ENCODE measurements around the gene MREG.

Gene MREG

DNA sequence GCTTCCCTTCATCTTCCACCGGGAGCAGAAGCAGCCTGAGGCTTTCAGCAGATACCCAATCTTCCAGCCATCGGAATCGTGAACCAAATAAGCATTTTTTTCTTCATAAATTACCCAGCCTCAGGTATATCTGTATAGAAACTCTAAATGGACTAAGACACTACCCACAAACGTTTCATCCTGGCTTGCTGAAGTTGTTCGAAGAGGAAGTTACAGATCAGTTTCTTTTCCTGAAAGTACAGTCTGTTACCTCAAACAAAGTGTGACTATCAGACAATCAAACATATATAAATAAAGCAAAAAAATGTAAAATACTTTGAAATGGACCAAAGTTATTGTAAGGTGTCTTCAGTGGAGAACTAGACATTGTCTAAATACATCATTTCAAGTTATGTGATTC is 97.9 kb downstream of the MREG start:
- no peak for DNase-seq

DNA sequence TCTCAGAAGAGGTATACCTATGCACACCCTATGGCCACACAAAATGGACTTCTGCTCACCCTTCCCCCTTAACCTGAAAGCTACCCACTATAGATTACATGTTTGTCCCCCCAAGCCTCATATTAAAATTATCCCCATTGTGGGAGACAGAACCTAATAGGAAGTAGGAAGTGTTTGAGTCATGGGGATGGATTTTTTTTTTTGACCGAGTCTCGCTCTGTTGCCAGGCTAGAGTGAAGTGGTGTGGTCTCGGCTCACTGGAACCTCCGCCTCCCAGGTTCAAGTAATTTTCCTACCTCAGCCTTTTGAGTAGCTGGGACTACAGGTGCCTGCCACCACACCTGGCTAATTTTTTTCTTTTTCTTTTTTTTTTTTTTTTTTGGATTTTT is 98.6 kb downstream of the MREG start:
- no peak for DNase-seq

DNA sequence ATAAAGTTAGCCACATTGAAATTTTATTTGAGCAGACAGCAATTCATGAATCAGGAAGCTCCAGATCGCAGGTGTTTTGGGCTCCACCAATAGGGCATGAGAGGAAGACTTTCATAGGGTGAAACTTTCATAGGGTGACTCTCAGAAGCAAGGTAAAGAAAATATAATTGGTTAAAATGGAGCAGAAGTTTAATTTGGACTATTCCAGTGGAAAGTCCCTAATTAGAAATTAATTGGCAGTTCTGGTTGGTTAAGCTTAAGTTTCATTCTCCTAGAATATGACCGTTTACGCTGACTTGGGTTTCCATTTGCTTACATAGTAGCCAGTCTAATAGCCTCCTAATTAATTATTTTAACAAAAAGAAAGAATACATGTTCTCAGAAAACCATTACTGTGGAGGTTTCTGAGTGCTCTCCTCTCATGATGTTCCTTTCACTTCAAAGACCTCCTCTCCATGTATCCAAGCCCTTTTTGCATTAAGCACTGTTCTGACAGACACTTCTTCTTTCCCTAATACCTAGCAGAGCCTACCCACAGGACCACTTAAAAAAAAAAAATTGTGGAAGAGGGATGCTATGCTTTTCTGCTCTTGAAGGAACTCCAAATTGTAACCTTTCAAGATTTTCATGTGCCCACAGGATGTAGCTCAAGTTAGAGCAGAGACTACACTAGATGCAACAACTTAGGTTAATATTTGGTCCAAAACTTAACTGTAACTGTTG is 99.1 kb downstream of the MREG start:
- no peak for DNase-seq

DNA sequence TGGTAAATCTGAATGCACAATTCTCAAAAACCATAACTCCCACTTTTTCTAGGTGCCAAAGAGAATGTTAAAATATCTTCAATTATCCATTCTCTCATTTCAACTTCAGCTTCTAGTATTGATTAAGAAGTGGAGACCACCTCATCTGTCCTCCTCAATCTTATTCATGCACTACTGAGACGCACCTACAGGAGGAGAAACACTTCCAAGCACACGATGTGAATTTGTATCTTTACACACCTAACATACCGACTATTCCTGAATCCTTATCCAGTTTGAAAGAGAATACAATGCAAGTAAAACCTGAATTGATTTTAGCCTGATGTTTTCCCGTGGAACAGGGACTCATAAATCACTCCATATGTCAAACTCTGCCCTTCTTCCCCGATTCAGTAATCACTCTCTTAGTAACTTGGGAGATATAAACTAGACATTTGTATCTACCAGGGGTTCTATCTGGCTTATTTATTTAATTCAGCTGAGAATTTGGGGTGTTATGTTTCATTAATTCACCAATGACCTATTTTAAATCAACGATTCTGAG is 101.0 kb downstream of the MREG start:
- DNase-seq: no peak

DNA sequence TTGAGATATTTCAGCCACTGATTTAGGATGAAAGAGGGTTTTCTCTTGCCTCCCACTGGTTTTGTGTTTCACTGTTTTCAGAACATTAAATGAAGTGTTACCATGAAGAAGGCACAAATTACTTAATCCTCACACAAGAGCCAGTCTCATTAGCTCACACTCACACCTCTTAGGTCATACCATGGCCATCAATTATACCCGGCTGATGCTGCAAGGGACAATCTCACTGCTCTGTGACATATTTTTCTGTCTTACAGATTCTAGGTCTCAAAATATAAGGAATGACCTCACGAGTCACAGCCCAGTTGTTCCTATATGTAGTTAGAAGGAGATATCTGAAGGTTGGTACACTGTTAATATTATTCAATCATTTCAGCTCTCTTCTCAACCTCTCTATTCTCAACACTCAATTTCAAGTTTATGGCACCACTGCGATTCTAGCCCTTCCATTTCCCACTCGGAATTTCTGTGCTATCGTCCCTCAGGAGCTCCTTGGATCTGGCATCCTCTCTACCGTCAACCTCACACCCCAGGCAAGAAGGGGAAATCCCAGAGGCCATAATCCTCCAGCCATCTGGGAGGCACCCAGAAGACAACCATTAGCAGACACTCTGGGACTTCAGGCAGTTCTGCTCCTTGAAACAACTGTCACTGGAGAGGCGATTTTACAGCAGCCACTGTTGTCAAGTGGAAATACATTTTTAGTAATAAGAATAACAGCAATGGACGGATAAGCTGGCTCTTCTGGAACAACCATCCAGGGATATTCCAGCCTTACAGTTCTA is 101.9 kb downstream of the MREG start:
- no peak for DNase-seq

DNA sequence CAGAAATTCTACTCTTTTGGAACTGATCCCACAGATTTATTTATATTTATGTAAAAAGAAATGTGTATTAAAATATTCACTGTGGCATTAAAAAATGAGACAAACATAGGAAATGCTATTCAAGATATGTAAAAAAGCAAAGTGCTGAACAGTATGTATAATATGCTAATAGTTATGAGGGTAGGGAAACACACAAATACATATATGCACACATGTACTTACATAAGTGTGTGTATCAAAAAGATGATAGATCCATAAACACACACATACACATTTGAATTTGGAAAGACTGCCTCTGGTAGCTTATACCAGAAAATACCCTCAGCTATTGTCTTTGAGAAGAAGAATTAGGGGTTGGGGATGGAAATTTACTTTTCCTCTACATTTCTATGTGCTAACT is 103.2 kb downstream of the MREG start:
- DNase-seq: no peak

DNA sequence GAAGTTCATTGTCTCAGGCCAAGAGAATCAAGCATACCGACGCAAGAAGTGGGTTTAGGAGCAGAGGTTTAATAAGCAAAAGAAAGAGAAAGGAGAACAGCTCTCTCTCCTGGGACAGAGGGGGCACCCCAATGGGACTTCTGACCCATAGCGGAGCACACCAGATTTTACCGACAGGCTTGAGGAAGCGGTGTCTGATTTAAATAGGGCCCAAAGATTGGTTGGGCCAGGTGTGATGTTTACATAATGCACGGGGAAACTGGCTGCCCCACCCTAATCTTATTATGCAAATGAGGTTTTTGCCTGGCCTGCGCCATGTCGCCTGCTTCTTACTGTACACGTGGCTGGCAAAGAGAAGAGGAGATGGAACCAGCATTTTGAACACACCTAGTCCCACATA is 106.2 kb downstream of the MREG start:
- DNase-seq: no peak

DNA sequence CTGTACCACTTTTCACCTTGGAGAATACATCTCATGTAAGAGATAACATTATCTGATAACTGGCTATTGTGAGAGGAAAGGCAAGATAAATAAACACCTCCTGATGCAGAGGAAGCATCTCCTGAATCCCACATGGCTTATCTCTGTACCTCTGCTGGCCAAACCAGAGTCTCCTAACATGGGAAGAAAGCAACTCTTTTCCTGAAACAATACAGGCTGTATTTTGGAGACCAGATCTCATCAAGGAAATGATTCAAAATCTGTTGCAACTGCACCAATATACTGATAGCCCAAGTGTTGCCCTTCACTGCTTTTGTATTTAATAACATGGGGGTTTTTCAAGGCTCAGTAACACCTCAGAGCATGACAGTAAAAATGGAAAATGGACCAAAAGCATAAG is 106.9 kb downstream of the MREG start:
- DNase-seq: no peak

DNA sequence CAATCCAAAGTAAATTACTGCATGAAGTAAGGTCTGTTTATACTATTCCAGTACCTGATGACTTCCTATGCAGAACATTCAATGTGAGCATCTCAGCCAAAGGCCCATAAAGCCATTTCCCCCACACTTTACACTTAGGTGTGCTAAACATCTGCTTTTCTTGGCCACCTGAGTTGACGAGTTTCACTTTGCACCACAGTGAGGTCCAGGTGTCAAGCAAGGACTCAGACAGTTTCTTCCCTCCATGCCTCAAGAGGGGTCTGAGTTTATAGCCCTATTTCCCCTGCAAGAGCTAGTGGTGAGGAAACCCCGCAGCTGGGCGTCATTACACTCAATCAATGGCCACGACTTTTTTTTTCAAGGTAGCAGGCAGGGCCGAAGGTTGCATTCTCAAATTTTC is 107.7 kb downstream of the MREG start:
- no peak for DNase-seq

DNA sequence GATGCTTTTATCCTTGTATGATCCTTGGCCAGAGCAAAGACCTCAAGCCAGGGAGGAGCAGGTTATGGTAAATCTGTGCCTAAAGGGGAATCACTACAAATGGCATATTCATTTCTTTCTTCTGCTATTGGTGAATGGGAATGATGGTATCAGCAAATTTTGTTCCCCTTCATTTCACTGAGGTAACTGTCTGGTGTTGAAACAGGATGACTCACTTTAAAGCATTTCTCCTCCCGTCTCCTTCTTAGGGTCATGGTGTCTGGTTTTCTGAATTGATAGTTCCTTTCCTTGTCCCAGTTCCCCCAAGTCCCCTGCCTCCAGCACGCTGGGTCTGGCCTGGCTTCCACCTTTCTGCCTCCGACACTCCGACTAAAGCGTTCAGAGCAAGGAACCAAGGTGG is 109.2 kb downstream of the MREG start:
- DNase-seq: no peak

DNA sequence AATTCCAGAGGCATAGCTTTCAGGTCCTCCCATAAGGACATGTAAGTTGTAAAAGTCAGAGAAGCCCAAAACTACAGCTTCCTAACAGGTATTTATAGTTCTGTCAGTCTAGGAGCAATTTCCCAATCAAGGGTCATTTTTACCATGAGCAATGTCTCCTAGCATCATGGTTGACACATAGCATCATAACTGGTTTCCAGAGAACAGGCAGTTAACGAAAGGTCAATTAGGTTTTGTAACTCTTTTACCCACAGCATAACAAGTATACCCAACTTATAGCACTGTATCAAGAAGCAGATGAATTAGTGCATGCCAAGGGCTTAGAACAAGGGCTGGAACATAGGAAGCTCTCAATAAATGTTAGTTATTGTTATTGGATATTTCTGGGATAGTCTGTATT is 110.1 kb downstream of the MREG start:
- DNase-seq: no peak

DNA sequence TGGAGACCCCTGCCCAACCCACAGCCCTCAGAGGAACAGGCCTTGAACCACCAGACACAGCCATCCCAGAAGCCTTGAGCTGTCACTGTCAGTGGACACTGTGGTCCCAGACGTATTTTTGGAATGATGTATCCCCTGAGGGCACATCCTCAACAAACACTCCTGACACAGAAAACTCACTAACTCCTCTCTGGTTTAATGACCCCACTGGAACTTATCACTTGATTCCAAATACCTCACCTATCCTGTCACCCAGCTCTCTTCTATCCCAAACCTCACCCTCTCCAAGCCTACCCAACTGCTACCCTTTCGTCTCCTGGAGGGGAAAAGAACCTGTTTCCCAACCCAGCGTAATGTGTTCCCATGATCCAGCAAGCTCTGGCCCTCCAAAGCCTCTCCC is 111.6 kb downstream of the MREG start:
- DNase-seq: no peak

DNA sequence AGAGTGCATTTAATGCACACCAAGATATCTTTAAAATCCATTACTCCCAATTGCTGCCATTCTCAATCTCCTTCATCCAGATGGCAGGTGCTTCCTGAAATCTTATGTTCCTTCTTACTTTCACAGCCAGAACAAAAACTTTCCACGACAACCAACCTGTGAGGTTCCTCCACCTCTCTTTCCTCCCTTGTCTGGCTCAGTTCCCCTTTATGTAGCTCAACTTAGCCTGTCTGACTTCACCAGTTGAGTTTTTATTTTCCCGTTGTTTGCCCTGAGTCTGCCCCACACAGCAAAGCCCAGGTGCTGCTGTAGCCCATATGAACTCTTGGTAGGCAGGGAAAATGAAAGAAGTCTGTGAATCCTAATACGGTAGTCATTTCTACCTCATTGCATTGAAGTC is 112.5 kb downstream of the MREG start:
- DNase-seq: no peak

DNA sequence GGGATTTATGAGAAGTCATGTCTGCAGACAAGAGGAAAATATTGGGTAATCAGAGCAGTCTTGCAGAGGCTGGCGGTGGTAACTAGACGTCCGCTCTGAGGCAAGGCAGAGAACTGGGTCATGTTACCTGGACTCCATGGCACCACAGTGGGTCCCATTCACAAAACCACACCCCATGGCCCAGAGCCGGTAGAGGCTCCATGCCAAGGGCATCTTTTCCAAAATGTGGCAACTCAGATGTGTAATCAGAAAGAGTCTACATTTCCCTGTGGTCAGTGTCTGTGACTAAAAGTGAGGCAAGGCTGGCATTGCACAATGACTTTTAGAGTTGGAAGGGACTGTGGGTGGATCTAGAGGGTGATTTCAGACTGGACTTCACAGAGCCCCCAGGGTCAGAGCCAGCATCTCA is 113.1 kb downstream of the MREG start:
- DNase-seq: peak in 1 of 2 donors; percentile 76

DNA sequence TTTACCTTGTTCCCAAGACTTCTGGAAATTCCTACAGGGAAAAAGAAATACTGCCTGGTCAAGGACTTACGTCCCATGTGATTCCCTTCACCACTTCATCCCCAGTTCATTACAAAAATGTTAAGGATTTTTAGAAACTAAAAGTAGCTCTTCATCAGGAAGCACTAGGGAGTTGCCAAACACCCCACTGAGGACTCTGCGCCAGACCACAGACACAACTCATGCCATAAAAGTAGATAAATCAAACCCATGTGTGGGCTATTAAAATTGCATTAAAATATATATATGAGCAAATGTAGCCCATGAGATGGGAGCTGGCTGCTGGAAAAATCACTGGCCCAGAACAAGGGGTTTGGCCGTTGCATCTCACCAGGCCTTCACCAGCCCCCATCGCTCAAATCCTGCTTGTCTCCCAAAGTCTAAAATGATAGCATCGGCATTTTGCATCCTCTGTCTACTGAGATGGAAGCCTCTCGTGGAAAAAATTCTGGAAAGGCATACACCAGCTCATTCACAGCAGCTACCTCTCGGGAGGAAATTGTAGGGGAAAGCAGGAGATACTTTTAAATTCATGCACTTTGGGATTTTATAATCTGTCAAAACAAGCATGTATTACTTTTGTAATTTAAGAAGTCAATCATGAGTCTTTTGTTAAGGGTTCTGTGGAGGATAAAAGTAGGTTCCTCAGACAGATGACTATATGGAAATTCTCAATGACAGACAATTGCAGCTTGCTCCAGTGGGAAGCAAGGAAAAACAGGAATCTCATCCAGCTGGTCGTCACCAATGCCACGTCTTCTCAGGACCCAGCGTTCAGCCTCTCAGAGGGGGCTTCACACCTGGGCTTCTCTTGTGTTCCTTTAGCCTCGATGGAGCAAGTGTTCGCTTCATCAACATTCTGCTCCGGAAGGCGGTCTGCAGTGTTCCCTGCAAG is 113.9 kb downstream of the MREG start:
- no peak for DNase-seq

DNA sequence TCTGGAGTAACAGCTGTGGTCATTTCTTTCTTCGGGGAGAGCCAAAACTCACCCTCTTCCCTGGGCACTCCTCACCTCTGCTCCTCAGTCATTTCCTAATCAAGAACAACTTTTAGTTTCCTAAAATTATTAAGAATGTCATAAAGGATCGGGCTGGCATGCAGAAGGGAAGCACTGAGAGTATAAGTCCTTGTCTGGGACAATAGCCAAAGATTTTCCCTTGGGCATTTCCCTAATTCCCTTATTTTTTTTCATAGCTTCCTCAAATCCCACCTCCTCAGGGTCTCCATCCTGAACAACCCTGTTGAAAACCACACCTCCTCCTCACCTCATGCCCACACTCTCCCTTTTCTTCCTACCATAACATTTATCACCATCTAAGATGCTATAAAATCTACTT is 115.0 kb downstream of the MREG start:
- no peak for DNase-seq

DNA sequence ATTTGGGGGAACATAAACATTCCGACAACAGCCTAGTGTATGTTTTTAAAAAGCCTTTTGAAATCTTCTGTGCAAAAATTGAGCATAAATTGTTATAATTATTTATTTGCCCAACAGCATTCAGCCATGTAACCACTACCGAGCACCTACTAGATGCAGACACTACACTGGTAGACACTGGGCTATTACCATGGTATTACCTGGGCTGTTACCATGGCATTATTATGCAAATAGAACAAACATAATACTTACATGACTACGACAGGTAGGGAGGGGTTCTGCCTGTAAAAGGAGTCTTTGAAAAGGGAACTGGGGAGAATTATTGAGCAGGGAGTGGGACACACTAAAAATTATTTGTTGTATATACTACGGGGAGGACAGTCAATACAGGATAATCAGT is 116.4 kb downstream of the MREG start:
- DNase-seq: no peak

DNA sequence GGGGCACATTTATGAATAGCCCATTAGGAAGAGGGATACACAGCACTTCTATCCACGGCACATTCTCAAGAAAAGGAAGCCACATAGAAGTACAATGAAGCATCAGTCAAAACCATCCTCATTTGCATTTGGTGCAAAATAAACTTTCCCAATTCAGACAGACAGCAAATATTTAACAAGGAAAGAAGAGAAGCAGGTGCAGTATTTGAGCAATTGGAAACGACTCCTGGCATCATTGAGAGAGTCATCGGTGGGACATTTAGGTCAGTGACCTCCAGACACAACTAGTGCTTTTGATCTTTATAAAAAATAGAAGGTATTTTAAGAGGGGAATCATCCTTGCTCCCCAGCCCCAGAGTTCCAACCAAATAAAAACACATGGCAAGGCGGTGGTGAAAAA is 118.0 kb downstream of the MREG start:
- DNase-seq: no peak

Data from CD4-positive, alpha-beta T cell treated with Interleukin-4 for 1 hour (primary cell).